Adrenal gland (tissue), 5 donors: ENCODE measurements around the gene DKC1.

Source experiments
- CTCF ChIP-seq, 6 experiments: fragments of 450-650 bp in 4 of 6; fragments of 200-600 bp in 2 of 6; sonication (generic) in 1 of 6; IDR thresholded peaks; 1 replicate in 5 of 6; 2 replicates in 1 of 6; pipeline versions ENCODE4 v1.5.1 to v1.8.0; 2016 to 2021; ENCODE audit warnings: antibody characterized with exemption in 6 of 6, mild to moderate bottlenecking in 2 of 6, moderate library complexity in 1 of 6
- POLR2A ChIP-seq, 2 donors: fragments of 450-650 bp; IDR thresholded peaks; one replicate each; pipeline ENCODE4 v1.6.1; 2017; ENCODE audit warnings: antibody characterized with exemption in 2 of 2, mild to moderate bottlenecking in 2 of 2, moderate library complexity in 1 of 2
- donor health status: DM: no; HTN: no; CAD: no.

DNA sequence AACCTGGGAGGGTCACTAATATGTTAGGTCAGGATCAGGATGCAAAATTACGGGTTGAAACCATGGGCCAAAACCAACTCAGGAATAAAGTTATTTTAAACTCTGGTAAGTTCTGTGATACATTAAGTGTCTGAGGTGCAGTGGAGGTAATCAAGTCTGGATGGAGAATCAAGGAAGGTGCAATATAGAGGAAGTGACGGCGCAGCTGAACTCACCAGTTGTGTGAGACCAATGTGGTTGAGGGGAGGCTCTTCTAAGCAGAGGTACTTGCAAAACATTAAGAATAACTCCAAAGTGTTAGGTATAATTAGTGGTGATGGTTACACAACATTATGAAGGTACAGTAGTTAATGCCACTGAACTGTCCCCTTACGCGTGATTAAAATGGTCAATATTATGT is 31.5 kb upstream of the DKC1 start:
- TF ChIP-seq CTCF (IDR thresholded peaks at IDR 0.05) (no peak), POLR2A (IDR thresholded peaks at IDR 0.05) (no peak)
